Panc1 (cell line): ENCODE measurements around the gene ZNF710. TPM values are rescaled to one million over a fixed set of nuclear protein-coding genes. Genes with fewer than 3 reads are reported as not detected.

Experiments used
- ATAC-seq: fragments of 200-7000 bp; cut with Tn5 transposase; 2 replicates; pipeline ENCODE4 v1.9.1; 2020; ENCODE audit warnings: mild to moderate bottlenecking, moderate library complexity
- BruUV-seq: library from RNA; stranded (reverse); fragments of 400-500 nt; replicated peaks from 2 replicates; lab custom pipeline; 2021; lab: Mats Ljungman, UMichigan
- CTCF ChIA-PET: fragments of 300-600 bp; sonication (Branson Sonifier 250); formaldehyde crosslinking; loops from one replicate; lab custom pipeline; 2022; ENCODE audit warnings: antibody characterized with exemption; lab: Charles Lee
- POLR2A ChIA-PET: fragments of 300-600 bp; sonication (Branson Sonifier 250); formaldehyde crosslinking; loops from one replicate; lab custom pipeline; 2022; ENCODE audit warnings: antibody characterized with exemption; lab: Charles Lee
- DNase-seq: peaks from one replicate; pipeline ENCODE4 v3.0.0-alpha.2; 2010; ENCODE audit warnings: low read depth, low spot score
- H3K27ac ChIP-seq: 2 replicates; pipeline ENCODE4 v1.5.1; 2011; ENCODE audit warnings: mild to moderate bottlenecking, low read length, inconsistent platforms
- H3K27me3 ChIP-seq: fragments of 200-500 bp; sonication (Bioruptor generic); 2 replicates; pipeline ENCODE4 v1.6.0; 2014; ENCODE audit warnings: low read length, inconsistent platforms; ENCODE audit not compliant: control insufficient read depth, insufficient read depth
- H3K36me3 ChIP-seq: fragments of 200-500 bp; sonication (Bioruptor generic); 2 replicates; pipeline ENCODE4 v1.5.1; 2014; ENCODE audit warnings: inconsistent platforms, mild to moderate bottlenecking, low read length, moderate library complexity; ENCODE audit not compliant: control insufficient read depth, insufficient read depth
- H3K4me1 ChIP-seq: 2 replicates; pipeline ENCODE4 v1.5.1; 2011; ENCODE audit warnings: inconsistent platforms, mild to moderate bottlenecking, low read length, moderate library complexity; ENCODE audit not compliant: control insufficient read depth, insufficient read depth
- H3K4me3 ChIP-seq, 2 experiments: 2 replicates each; pipeline ENCODE4 v1.5.1; 2011 to 2012; ENCODE audit warnings: low read depth in 2 of 2, low read length in 2 of 2, mild to moderate bottlenecking in 2 of 2, inconsistent platforms in 1 of 2, moderate library complexity in 1 of 2
- H3K9me3 ChIP-seq: fragments of 200-500 bp; sonication (Bioruptor generic); 2 replicates; pipeline ENCODE4 v1.5.1; 2014; ENCODE audit warnings: low read depth, mild to moderate bottlenecking, inconsistent platforms, low read length, moderate library complexity; ENCODE audit not compliant: control insufficient read depth, insufficient read depth
- POLR2AphosphoS5 ChIP-seq: IDR thresholded peaks from 2 replicates; pipeline ENCODE4 v1.6.1; 2012; ENCODE audit warnings: mild to moderate bottlenecking, low read depth, low read length, moderate library complexity
- SIN3A ChIP-seq: IDR thresholded peaks from 2 replicates; pipeline ENCODE4 v1.6.1; 2012; ENCODE audit warnings: low read depth, mild to moderate bottlenecking, low read length, moderate library complexity, borderline replicate concordance; ENCODE audit not compliant: insufficient read depth
- TCF7L2 ChIP-seq: IDR thresholded peaks from 2 replicates; pipeline ENCODE4 v1.6.1; 2011; ENCODE audit warnings: mild to moderate bottlenecking, low read depth, low read length, inconsistent platforms
- in situ Hi-C: cut with HindIII; loops from 2 replicates; pipeline ENCODE4 v1.10.0; 2016; ENCODE audit warnings: low sequenced_read_pairs, low pct_unique_long_range_greater_than_20kb
- intact Hi-C: fragments of 100-400 bp; cut with micrococcal nuclease; formaldehyde crosslinking; loops from one replicate; pipeline ENCODE4 v1.10.0; 2022; ENCODE audit not compliant: unreplicated experiment
- total RNA-seq: library from RNA; stranded (reverse); gene quantifications from one replicate; pipeline ENCODE4 v1.2.1, GENCODE V29; 2021; ENCODE audit not compliant: unreplicated experiment
- TF ChIP-seq, protein P1 (sequence below): fragments of 450-650 bp; IDR thresholded peaks from 2 replicates; pipeline ENCODE4 v1.5.1; 2017; ENCODE audit warnings: mild to moderate bottlenecking
- TF ChIP-seq, protein P2 (sequence below), 2 experiments: IDR thresholded peaks; 2 replicates each; pipeline ENCODE4 v1.6.1; 2011 to 2012; ENCODE audit warnings: low read depth in 2 of 2, control low read depth in 1 of 2, low read length in 1 of 2, mild to moderate bottlenecking in 1 of 2, moderate library complexity in 1 of 2; ENCODE audit not compliant: insufficient read depth in 1 of 2

Gene ZNF710
- total RNA-seq, 1 experiment from 2014 or later: 15.8 TPM

DNA sequence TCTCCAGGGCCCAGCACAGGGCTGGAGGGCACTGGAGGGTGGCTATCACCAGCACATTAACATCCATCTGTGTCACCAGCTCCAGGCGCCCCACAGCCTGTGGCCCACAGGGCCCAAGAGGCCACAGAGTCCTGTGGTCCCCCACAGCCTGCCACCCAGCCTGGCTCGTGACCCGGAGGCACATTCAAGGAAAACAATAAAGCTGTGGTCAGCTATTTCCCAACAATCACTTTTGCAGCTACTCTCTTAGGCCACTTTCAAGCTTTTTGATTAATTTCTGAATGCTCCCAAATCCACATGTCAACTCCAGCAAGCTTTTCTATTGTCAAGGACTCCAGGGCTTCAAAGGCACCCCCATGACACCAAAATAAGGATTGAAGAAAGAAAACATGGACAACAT, 84.4 kb downstream of the ZNF710 start:
- Histone ChIP-seq H3K27me3 (no peaks in the 10 kb centered on the region), H3K9me3 (no peaks in the 10 kb centered on the region), H3K4me3 (no peak overlapping the region), H3K4me1 (no peaks in the 10 kb centered on the region; the same call in 1 of the 2 replicates), H3K27ac (no peak overlapping the region; the same call in 1 of the 2 replicates), H3K36me3 (0 out of 2 replicates have a peak, but pooled peaks cover 2% of the 10 kb centered on the region)
- BruUV-seq: no TSS peak
- ChIA-PET POLR2A (no interaction called here), CTCF (interaction anchor here (0.5 to 2.6 kb wide), 2 partner anchors 72 to 187 kb away, joined by 5 to 9 read pairs; no protein-coding TSS in a partner anchor)
- TF ChIP-seq, protein P1, sequence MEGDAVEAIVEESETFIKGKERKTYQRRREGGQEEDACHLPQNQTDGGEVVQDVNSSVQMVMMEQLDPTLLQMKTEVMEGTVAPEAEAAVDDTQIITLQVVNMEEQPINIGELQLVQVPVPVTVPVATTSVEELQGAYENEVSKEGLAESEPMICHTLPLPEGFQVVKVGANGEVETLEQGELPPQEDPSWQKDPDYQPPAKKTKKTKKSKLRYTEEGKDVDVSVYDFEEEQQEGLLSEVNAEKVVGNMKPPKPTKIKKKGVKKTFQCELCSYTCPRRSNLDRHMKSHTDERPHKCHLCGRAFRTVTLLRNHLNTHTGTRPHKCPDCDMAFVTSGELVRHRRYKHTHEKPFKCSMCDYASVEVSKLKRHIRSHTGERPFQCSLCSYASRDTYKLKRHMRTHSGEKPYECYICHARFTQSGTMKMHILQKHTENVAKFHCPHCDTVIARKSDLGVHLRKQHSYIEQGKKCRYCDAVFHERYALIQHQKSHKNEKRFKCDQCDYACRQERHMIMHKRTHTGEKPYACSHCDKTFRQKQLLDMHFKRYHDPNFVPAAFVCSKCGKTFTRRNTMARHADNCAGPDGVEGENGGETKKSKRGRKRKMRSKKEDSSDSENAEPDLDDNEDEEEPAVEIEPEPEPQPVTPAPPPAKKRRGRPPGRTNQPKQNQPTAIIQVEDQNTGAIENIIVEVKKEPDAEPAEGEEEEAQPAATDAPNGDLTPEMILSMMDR: no peak
- TF ChIP-seq POLR2AphosphoS5: no peak
- no peak for TF ChIP-seq TCF7L2
- TF ChIP-seq, protein P2, sequence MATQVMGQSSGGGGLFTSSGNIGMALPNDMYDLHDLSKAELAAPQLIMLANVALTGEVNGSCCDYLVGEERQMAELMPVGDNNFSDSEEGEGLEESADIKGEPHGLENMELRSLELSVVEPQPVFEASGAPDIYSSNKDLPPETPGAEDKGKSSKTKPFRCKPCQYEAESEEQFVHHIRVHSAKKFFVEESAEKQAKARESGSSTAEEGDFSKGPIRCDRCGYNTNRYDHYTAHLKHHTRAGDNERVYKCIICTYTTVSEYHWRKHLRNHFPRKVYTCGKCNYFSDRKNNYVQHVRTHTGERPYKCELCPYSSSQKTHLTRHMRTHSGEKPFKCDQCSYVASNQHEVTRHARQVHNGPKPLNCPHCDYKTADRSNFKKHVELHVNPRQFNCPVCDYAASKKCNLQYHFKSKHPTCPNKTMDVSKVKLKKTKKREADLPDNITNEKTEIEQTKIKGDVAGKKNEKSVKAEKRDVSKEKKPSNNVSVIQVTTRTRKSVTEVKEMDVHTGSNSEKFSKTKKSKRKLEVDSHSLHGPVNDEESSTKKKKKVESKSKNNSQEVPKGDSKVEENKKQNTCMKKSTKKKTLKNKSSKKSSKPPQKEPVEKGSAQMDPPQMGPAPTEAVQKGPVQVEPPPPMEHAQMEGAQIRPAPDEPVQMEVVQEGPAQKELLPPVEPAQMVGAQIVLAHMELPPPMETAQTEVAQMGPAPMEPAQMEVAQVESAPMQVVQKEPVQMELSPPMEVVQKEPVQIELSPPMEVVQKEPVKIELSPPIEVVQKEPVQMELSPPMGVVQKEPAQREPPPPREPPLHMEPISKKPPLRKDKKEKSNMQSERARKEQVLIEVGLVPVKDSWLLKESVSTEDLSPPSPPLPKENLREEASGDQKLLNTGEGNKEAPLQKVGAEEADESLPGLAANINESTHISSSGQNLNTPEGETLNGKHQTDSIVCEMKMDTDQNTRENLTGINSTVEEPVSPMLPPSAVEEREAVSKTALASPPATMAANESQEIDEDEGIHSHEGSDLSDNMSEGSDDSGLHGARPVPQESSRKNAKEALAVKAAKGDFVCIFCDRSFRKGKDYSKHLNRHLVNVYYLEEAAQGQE (IDR thresholded peaks at IDR 0.05; ENCODE audit: insufficient read depth in 1 of 2, low read depth in 2 of 2, low read length in 1 of 2): no peak
- no peak for TF ChIP-seq SIN3A
- intact Hi-C loops (no loop called here), in situ Hi-C loops (no loop called here)
- ATAC-seq: no peak
- no peak for DNase-seq

DNA sequence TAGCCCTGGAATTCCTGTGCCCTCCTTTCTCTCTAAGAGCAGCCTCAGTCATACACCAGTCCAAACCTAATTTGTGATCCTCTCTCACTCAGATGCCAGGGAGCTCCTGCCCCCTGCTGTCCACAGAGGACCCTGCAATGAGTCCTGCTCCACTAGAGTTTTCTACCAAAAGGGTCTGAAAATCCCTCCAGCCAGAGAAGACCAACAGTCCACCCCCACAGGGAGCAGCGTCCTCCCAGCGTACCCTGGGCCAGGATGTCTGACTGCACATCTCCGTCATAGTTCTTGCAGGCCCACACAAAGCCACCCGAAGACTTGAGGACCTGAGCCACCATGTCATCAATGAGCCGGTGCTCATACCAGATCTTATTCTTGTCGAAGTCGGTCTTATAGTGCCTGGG, 85.7 kb downstream of the ZNF710 start:
- DNase-seq: no peak
- no peaks in the 10 kb centered on the region for H3K9me3 ChIP-seq
- peak; percentile 74 for ATAC-seq
- H3K4me3 ChIP-seq: no peak overlapping the region
- TF ChIP-seq, protein P1: peak; percentile 86
- TF ChIP-seq SIN3A: no peak
- no peak for TF ChIP-seq POLR2AphosphoS5
- TF ChIP-seq, protein P2 (IDR thresholded peaks at IDR 0.05; ENCODE audit: insufficient read depth in 1 of 2, low read depth in 2 of 2, low read length in 1 of 2): no peak
- TF ChIP-seq TCF7L2: no peak
- POLR2A ChIA-PET: interaction anchor here (0.5 kb wide), 1 partner anchor 98 kb away, joined by 3 read pairs; no protein-coding TSS in a partner anchor
- H3K27ac ChIP-seq: no peak overlapping the region
- CTCF ChIA-PET: interaction anchor here (0.6 to 2.6 kb wide), 3 partner anchors 188 to 610 kb away, joined by 3 to 9 read pairs (median 3); no protein-coding TSS in a partner anchor
- no peaks in the 10 kb centered on the region for H3K27me3 ChIP-seq
- BruUV-seq: no TSS peak
- H3K36me3 ChIP-seq: 0 out of 2 replicates have a peak, but pooled peaks cover 2% of the 10 kb centered on the region
- intact Hi-C loops (no loop called here), in situ Hi-C loops (no loop called here)
- no peaks in the 10 kb centered on the region; the same call in 1 of the 2 replicates for H3K4me1 ChIP-seq
